Keratinocyte (primary cell): ENCODE measurements around the gene TIAM1. TPM values are rescaled to one million over a fixed set of nuclear protein-coding genes. Genes with fewer than 3 reads are reported as not detected.

Source experiments
- DNase-seq: peaks from one replicate; pipeline ENCODE4 v3.0.0-alpha.2; 2011; ENCODE audit warnings: low read depth, missing footprints, low spot score
- FAIRE-seq: peaks from 2 replicates; lab custom pipeline; 2011; peaks lifted over from hg19 to GRCh38; lab: Jason Lieb, UNC
- H2AFZ ChIP-seq: 2 replicates; pipeline ENCODE4 v1.6.0; 2012; ENCODE audit warnings: low read length, control low read depth, inconsistent platforms; ENCODE audit not compliant: control insufficient read depth
- H3K27ac ChIP-seq: 2 replicates; pipeline ENCODE4 v1.5.1; 2011; ENCODE audit warnings: low read length; ENCODE audit not compliant: control insufficient read depth, insufficient read depth
- H3K27me3 ChIP-seq: 3 replicates; pipeline ENCODE4 v1.6.0; 2011; ENCODE audit warnings: low read length; ENCODE audit not compliant: control insufficient read depth, insufficient read depth; ENCODE audit errors: extremely low read depth
- H3K36me3 ChIP-seq, 2 experiments: 2 replicates in 1 of 2; 3 replicates in 1 of 2; pipeline ENCODE4 v1.5.1; 2011; ENCODE audit warnings: low read length in 2 of 2, mild to moderate bottlenecking in 1 of 2; ENCODE audit not compliant: control insufficient read depth in 2 of 2, insufficient read depth in 2 of 2; ENCODE audit errors: extremely low read depth in 1 of 2
- H3K4me1 ChIP-seq: 3 replicates; pipeline ENCODE4 v1.5.1; 2011; ENCODE audit warnings: low read length; ENCODE audit not compliant: control insufficient read depth, insufficient read depth; ENCODE audit errors: extremely low read depth
- H3K4me2 ChIP-seq: 3 replicates; pipeline ENCODE4 v1.6.0; 2011; ENCODE audit warnings: low read depth, low read length; ENCODE audit not compliant: control insufficient read depth, insufficient read depth; ENCODE audit errors: extremely low read depth
- H3K4me3 ChIP-seq, 3 experiments: fragments of 200-600 bp in 1 of 3; sonication (generic) in 1 of 3; 2 replicates in 2 of 3; 3 replicates in 1 of 3; pipeline ENCODE4 v1.5.1; 2011 to 2016; ENCODE audit warnings: low read length in 3 of 3, mild to moderate bottlenecking in 3 of 3, control low read depth in 2 of 3, inconsistent platforms in 1 of 3, low read depth in 1 of 3, mixed read lengths in 1 of 3, mixed run types in 1 of 3, moderate library complexity in 1 of 3; ENCODE audit not compliant: control insufficient read depth in 2 of 3, insufficient read depth in 2 of 3; ENCODE audit errors: extremely low read depth in 1 of 3
- H3K79me2 ChIP-seq: 2 replicates; pipeline ENCODE4 v1.6.0; 2012; ENCODE audit warnings: low read length; ENCODE audit not compliant: control insufficient read depth, insufficient read depth
- H3K9ac ChIP-seq: 3 replicates; pipeline ENCODE4 v1.6.0; 2011; ENCODE audit warnings: low read length; ENCODE audit not compliant: control insufficient read depth, insufficient read depth; ENCODE audit errors: extremely low read depth
- H3K9me1 ChIP-seq: 3 replicates; pipeline ENCODE4 v1.6.0; 2011; ENCODE audit warnings: low read length; ENCODE audit not compliant: control insufficient read depth, insufficient read depth; ENCODE audit errors: extremely low read depth
- H3K9me3 ChIP-seq: 2 replicates; pipeline ENCODE4 v1.5.1; 2012; ENCODE audit warnings: low read depth, low read length; ENCODE audit not compliant: control insufficient read depth
- H4K20me1 ChIP-seq: 3 replicates; pipeline ENCODE4 v1.6.0; 2011; ENCODE audit warnings: low read length; ENCODE audit not compliant: control insufficient read depth, insufficient read depth; ENCODE audit errors: extremely low read depth
- EZH2 ChIP-seq: IDR thresholded peaks from one replicate; pipeline ENCODE4 v1.6.1; 2012; ENCODE audit warnings: inconsistent platforms, mild to moderate bottlenecking, low read length, moderate library complexity
- dilution Hi-C: fragments of 300-500 bp; cut with MboI; formaldehyde crosslinking; loops from one replicate; pipeline ENCODE4 v1.7.0; 2020; ENCODE audit warnings: low sequenced_read_pairs; ENCODE audit not compliant: extremely low pct_ligation_motif_present
- polyA plus RNA-seq, 5 experiments: library from polyadenylated mRNA; depleted of rRNA in 3 of 5; stranded (reverse) in 3 of 5; stranded (forward) in 1 of 5; unstranded in 1 of 5; fragments of >200 nt; gene quantifications; 1 replicate in 1 of 5; 2 replicates in 3 of 5; 3 replicates in 1 of 5; pipeline versions ENCODE4 v1.2.1 to v1.2.3, GENCODE V29; 2011 to 2012; ENCODE audit warnings: missing spikeins in 2 of 5, low read depth in 1 of 5, low replicate concordance in 1 of 5
- TF ChIP-seq, protein P1 (sequence below), 3 experiments: IDR thresholded peaks in 1 of 3; conservative IDR thresholded peaks in 1 of 3; optimal IDR thresholded peaks in 1 of 3; 2 replicates in 2 of 3; 3 replicates in 1 of 3; pipeline versions ENCODE3 to v1.5.1; 2011; ENCODE audit warnings: low read length in 3 of 3, mild to moderate bottlenecking in 3 of 3, moderate library complexity in 2 of 3, control low read depth in 1 of 3, inconsistent platforms in 1 of 3; ENCODE audit not compliant: insufficient read depth in 2 of 3; ENCODE audit errors: extremely low read depth in 1 of 3

The TIAM1 gene
- polyA plus RNA-seq, 1 donor (not counting 4 experiments of a cell fraction or from before 2014, with no cell fraction given): 8.3 TPM

DNA sequence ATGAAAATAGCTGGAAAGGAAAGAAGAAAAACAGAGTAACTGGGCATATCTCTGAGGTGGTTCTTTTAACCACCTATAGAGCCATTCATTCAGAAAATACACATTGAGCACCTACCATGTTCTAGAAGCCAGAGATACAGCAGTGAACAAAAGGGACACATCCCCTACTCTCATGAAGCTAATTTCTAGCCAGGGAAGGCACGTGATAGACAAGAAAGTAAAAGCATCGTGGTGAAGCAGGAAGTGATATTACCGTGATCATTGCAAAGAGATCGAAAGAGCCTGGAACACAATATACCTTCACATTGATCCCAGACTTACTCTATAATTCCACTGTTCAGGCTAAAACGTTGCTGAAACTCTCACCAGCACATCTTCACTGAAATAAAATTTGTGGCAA is 76.0 kb downstream of the TIAM1 start:
- DNase-seq: no peak
- Histone ChIP-seq H3K4me2 (no peak overlapping the region), H3K9me3 (no peaks in the 10 kb centered on the region), H3K4me3 (no peak overlapping the region), H3K79me2 (no peaks in the 10 kb centered on the region), H3K9me1 (no peaks in the 10 kb centered on the region), H2AFZ (no peak overlapping the region), H4K20me1 (no peaks in the 10 kb centered on the region), H3K4me1 (no peaks in the 10 kb centered on the region), H3K9ac (no peak overlapping the region), H3K36me3 (peaks cover 0 to 1% of the 10 kb centered on the region in 2 experiments), H3K27me3 (no peaks in the 10 kb centered on the region), H3K27ac (no peak overlapping the region)
- TF ChIP-seq, protein P1, sequence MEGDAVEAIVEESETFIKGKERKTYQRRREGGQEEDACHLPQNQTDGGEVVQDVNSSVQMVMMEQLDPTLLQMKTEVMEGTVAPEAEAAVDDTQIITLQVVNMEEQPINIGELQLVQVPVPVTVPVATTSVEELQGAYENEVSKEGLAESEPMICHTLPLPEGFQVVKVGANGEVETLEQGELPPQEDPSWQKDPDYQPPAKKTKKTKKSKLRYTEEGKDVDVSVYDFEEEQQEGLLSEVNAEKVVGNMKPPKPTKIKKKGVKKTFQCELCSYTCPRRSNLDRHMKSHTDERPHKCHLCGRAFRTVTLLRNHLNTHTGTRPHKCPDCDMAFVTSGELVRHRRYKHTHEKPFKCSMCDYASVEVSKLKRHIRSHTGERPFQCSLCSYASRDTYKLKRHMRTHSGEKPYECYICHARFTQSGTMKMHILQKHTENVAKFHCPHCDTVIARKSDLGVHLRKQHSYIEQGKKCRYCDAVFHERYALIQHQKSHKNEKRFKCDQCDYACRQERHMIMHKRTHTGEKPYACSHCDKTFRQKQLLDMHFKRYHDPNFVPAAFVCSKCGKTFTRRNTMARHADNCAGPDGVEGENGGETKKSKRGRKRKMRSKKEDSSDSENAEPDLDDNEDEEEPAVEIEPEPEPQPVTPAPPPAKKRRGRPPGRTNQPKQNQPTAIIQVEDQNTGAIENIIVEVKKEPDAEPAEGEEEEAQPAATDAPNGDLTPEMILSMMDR (optimal IDR thresholded peaks at IDR 0.05 in 1 of 3, IDR thresholded peaks at IDR 0.05 in 1 of 3, conservative IDR thresholded peaks at IDR 0.05 in 1 of 3; ENCODE audit: extremely low read depth in 1 of 3, insufficient read depth in 2 of 3, low read length in 3 of 3): no peak
- TF ChIP-seq EZH2: no peak
- no peak for FAIRE-seq
- dilution Hi-C loops: no loop called here

DNA sequence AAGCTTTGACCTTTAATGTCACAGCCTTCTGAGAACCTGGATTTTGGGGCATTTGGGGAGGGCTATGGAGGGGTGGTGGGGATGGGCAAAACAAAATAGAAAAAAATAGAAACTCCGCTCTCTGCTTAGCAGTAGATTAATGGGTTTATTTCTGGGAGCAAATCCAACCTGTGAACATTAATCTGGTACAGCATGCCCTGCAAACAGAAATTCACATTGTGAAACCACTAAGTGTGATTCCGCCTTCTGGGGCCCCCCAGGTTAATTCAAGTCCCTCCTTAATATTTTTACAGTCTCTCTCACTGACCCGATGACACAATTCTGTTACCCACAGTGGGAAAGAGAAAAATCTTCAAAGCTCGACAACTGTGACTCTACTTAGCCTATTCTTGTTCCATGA is 76.4 kb downstream of the TIAM1 start:
- H3K4me2 ChIP-seq: no peak overlapping the region
- no peaks in the 10 kb centered on the region for H3K27me3 ChIP-seq
- no peaks in the 10 kb centered on the region for H3K4me1 ChIP-seq
- H3K27ac ChIP-seq: no peak overlapping the region
- FAIRE-seq (no peak), DNase-seq (no peak)
- no peaks in the 10 kb centered on the region for H3K79me2 ChIP-seq
- TF ChIP-seq, protein P1 (optimal IDR thresholded peaks at IDR 0.05 in 1 of 3, IDR thresholded peaks at IDR 0.05 in 1 of 3, conservative IDR thresholded peaks at IDR 0.05 in 1 of 3; ENCODE audit: extremely low read depth in 1 of 3, insufficient read depth in 2 of 3, low read length in 3 of 3): no peak
- TF ChIP-seq EZH2: no peak
- H4K20me1 ChIP-seq: no peaks in the 10 kb centered on the region
- H3K4me3 ChIP-seq: no peak overlapping the region
- H3K9ac ChIP-seq: no peak overlapping the region
- no peaks in the 10 kb centered on the region for H3K9me1 ChIP-seq
- H2AFZ ChIP-seq: no peak overlapping the region
- H3K9me3 ChIP-seq: no peaks in the 10 kb centered on the region
- dilution Hi-C loops: no loop called here
- H3K36me3 ChIP-seq: peaks cover 0 to 1% of the 10 kb centered on the region in 2 experiments
